Sigmoid colon (tissue), 4 donors: ENCODE results near the gene CYP8B1.

Source experiments
- EP300 ChIP-seq, 4 donors: sonication (generic); formaldehyde crosslinking; IDR thresholded peaks; one replicate each; pipeline ENCODE4 v1.6.1; 2017; ENCODE audit warnings: antibody characterized with exemption in 4 of 4
- POLR2A ChIP-seq, 2 donors: fragments of 450-650 bp; IDR thresholded peaks; one replicate each; pipeline ENCODE4 v1.6.1; 2016; ENCODE audit warnings: antibody characterized with exemption in 2 of 2, mild to moderate bottlenecking in 2 of 2, moderate library complexity in 2 of 2
- POLR2AphosphoS5 ChIP-seq, 4 donors: sonication (generic); formaldehyde crosslinking; IDR thresholded peaks; one replicate each; pipeline ENCODE4 v1.6.1; 2017; ENCODE audit warnings: antibody characterized with exemption in 4 of 4
- TF ChIP-seq, protein P1 (sequence below), 4 experiments: fragments of 450-650 bp in 3 of 4; fragments of 200-600 bp in 1 of 4; IDR thresholded peaks; one replicate each; pipeline ENCODE4 v1.5.1; 2016 to 2019; ENCODE audit warnings: antibody characterized with exemption in 4 of 4, mild to moderate bottlenecking in 3 of 4, moderate library complexity in 2 of 4

DNA sequence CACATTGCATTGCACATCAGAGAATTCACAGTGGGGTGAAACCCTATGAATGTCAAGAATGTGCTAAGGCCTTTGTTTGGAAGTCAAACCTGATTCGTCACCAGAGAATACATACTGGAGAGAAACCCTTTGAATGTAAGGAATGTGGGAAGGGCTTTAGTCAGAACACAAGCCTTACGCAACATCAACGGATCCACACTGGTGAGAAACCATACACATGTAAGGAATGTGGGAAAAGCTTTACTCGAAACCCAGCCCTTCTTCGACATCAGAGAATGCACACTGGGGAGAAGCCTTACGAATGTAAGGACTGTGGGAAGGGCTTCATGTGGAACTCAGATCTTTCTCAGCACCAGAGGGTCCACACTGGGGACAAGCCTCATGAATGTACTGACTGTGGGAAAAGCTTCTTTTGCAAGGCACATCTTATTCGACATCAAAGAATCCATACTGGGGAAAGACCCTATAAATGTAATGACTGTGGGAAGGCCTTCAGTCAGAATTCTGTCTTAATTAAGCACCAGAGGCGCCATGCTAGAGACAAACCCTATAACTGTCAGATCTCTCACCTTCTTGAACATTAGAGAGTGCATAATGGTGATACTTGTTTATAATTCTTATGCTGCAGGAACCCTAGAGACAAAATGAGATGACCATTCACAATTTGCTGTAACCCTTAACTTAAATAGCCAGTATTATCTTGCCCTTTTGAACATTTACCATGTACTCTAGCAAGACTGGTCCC, 39.3 kb upstream of the CYP8B1 start:
- TF ChIP-seq, protein P1, sequence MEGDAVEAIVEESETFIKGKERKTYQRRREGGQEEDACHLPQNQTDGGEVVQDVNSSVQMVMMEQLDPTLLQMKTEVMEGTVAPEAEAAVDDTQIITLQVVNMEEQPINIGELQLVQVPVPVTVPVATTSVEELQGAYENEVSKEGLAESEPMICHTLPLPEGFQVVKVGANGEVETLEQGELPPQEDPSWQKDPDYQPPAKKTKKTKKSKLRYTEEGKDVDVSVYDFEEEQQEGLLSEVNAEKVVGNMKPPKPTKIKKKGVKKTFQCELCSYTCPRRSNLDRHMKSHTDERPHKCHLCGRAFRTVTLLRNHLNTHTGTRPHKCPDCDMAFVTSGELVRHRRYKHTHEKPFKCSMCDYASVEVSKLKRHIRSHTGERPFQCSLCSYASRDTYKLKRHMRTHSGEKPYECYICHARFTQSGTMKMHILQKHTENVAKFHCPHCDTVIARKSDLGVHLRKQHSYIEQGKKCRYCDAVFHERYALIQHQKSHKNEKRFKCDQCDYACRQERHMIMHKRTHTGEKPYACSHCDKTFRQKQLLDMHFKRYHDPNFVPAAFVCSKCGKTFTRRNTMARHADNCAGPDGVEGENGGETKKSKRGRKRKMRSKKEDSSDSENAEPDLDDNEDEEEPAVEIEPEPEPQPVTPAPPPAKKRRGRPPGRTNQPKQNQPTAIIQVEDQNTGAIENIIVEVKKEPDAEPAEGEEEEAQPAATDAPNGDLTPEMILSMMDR (IDR thresholded peaks at IDR 0.05): no peak
- no peak for TF ChIP-seq POLR2AphosphoS5 (IDR thresholded peaks at IDR 0.05)
- TF ChIP-seq EP300 (IDR thresholded peaks at IDR 0.05): no peak
- TF ChIP-seq POLR2A (IDR thresholded peaks at IDR 0.05): no peak
